Thyroid gland (tissue), 4 donors: ENCODE measurements around the gene NR6A1. TPM values are rescaled to one million over a fixed set of nuclear protein-coding genes. Genes with fewer than 3 reads are reported as not detected.

ENCODE experiments used
- DNase-seq, 2 donors: peaks; one replicate each; pipeline ENCODE4 v3.0.0-alpha.2; 2019
- H3K27ac ChIP-seq, 3 donors: fragments of 200-600 bp; sonication (generic); 1 replicate in 2 of 3; 2 replicates in 1 of 3; pipeline ENCODE4 v1.5.1; 2016 to 2019; ENCODE audit warnings: mild to moderate bottlenecking in 1 of 3, moderate library complexity in 1 of 3
- H3K27me3 ChIP-seq: fragments of 200-600 bp; sonication (generic); one replicate; pipeline ENCODE4 v1.5.1; 2019
- H3K36me3 ChIP-seq, 2 donors: fragments of 200-600 bp; sonication (generic); one replicate each; pipeline ENCODE4 v1.5.1; 2016 to 2019
- H3K4me1 ChIP-seq, 2 donors: fragments of 200-600 bp; sonication (generic); one replicate each; pipeline ENCODE4 v1.5.1; 2017 to 2019
- H3K4me3 ChIP-seq, 3 donors: fragments of 200-600 bp; sonication (generic); replicated peaks in 1 of 3; 1 replicate in 2 of 3; 2 replicates in 1 of 3; pipeline ENCODE4 v1.5.1; 2016; ENCODE audit warnings: mild to moderate bottlenecking in 1 of 3
- H3K9me3 ChIP-seq: fragments of 200-600 bp; sonication (generic); one replicate; pipeline ENCODE4 v1.5.1; 2017
- POLR2A ChIP-seq, 2 donors: fragments of 450-650 bp; IDR thresholded peaks; one replicate each; pipeline ENCODE4 v1.6.1; 2017; ENCODE audit warnings: antibody characterized with exemption in 2 of 2, mild to moderate bottlenecking in 2 of 2, moderate library complexity in 1 of 2
- WGBS, 2 donors: methylation state at CpG; one replicate each; pipeline ENCODE4 v1.1.5; 2017; 5-methylcytosine and 5-hydroxymethylcytosine counted together
- intact Hi-C: fragments of 100-400 bp; cut with DNase I; formaldehyde crosslinking; loops from one replicate; pipeline ENCODE4 v1.15.1; 2023
- total RNA-seq, 4 donors: library from RNA; depleted of rRNA; stranded (reverse); fragments of >200 nt; gene quantifications; one replicate each; pipeline ENCODE4 v1.2.3, GENCODE V29; 2016
- TF ChIP-seq, protein P1 (sequence below), 6 experiments: fragments of 200-600 bp in 3 of 6; fragments of 450-650 bp in 3 of 6; sonication (generic) in 3 of 6; IDR thresholded peaks; one replicate each; pipeline ENCODE4 v1.5.1; 2016 to 2019; ENCODE audit warnings: antibody characterized with exemption in 6 of 6, mild to moderate bottlenecking in 2 of 6, inconsistent platforms in 1 of 6, moderate library complexity in 1 of 6

Gene NR6A1
- total RNA-seq, 4 donors from 2014 or later: 15.3 to 25.0 (median 19.3) TPM

DNA sequence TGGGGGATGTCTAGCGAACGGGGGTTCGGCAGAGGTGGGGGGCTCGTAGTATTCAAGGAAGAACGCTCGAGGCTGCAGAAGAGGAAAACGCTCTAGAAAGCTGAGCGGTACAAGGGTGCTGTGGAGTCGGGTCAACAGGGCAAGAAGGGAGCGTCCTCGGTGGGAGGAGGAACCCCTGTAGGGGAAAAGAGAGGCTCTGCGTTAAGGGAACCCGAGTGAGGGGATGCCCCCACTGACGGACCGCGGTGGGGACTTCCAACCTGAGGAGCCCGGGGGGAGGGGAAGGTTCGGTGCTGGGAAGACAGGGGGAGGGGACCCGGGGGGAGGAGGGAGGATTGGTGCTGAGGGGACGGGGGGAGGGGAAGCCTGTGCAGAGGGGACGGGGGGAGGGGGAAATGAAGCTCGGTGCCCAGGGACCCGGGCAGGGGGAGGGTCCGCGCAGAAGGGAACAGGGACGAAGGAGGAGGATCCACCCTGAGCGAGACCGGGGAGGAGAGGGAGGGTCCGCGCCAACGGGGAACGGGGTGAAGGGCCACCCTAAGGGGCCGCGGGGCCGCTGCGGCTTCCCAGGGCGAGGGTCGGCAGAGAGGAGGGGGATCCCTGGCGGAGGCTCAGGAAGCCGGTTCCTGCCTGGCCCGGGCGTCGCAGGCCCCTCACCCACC, 621 bp downstream of the NR6A1 start:
- peak overlapping the region; percentile 46 to 72 (median 67) for H3K4me3 ChIP-seq
- H3K27me3 ChIP-seq: no peaks in the 10 kb centered on the region
- no peak for TF ChIP-seq POLR2A (IDR thresholded peaks at IDR 0.05)
- TF ChIP-seq, protein P1, sequence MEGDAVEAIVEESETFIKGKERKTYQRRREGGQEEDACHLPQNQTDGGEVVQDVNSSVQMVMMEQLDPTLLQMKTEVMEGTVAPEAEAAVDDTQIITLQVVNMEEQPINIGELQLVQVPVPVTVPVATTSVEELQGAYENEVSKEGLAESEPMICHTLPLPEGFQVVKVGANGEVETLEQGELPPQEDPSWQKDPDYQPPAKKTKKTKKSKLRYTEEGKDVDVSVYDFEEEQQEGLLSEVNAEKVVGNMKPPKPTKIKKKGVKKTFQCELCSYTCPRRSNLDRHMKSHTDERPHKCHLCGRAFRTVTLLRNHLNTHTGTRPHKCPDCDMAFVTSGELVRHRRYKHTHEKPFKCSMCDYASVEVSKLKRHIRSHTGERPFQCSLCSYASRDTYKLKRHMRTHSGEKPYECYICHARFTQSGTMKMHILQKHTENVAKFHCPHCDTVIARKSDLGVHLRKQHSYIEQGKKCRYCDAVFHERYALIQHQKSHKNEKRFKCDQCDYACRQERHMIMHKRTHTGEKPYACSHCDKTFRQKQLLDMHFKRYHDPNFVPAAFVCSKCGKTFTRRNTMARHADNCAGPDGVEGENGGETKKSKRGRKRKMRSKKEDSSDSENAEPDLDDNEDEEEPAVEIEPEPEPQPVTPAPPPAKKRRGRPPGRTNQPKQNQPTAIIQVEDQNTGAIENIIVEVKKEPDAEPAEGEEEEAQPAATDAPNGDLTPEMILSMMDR (IDR thresholded peaks at IDR 0.05): no peak
- WGBS, 2 donors: 1 to 2% methylated on average over 32 to 40 of the region's 43 CpGs
- peaks cover 23 to 34% of the 10 kb centered on the region in 2 donors for H3K4me1 ChIP-seq
- no peaks in the 10 kb centered on the region for H3K9me3 ChIP-seq
- no peaks in the 10 kb centered on the region for H3K36me3 ChIP-seq
- peak; percentile 68 to 75 for DNase-seq
- peak overlapping the region; percentile 73 to 91 (median 86) for H3K27ac ChIP-seq
- intact Hi-C loops: loop anchor here (10.0 kb wide), 1 partner anchor 474 kb away; the partner anchor contains the start of gene HSPA5

DNA sequence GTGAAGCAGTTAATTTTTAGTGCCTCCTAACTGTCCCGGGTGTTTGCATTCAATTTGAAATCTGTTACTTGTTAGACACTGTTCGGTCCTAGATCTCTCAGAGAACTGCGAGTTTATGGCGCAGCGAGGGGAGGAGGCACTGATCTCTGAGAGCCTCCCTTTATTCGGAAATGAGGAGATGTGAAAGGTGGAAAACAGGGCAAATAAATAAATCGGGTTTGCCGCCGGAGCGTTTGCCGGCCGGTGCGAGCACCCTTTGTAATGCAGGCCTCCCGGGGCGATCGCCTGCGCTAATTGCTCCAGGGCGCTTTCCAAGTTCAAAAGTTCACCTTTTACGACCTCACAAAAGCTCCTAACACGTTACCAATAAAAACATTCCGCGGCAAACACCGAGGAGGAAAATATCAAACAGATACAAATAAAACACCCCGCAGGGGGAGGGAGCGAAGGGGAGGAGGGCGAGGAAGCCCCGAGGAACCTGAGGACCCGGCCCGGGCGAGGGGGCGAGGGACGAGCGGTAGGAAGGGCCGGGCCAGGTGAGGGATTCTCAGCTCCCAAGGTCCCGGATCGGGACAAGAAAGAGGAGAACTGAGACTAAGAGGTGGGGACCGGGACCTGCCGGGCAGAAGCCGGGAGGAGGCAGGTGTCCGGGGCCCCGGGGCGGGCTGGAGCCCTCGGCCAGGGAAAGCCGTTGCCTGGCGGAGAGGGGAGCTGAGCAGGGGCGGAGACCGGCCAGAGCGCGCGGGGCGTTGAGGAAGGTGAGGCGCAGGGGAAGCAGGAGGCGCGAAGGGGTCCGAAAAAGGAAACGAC, 1.4 kb downstream of the NR6A1 start:
- 6 to 9% methylated on average over 56 of the region's 56 CpGs for WGBS, 2 donors
- peak; percentile 42 to 46 for DNase-seq
- H3K36me3 ChIP-seq: no peaks in the 10 kb centered on the region

GRCh38 chr9:124768750-124769548, 2.2 kb downstream of the NR6A1 start:
- no peak for DNase-seq
- no peaks in the 10 kb centered on the region for H3K9me3 ChIP-seq
- peak overlapping the region; percentile 73 to 91 (median 86) for H3K27ac ChIP-seq
- WGBS, 2 donors: 45% methylated on average over 11 of the region's 11 CpGs
- no peak for TF ChIP-seq POLR2A (IDR thresholded peaks at IDR 0.05)
- TF ChIP-seq, protein P1 (IDR thresholded peaks at IDR 0.05): no peak
- intact Hi-C loops: no loop called here
- no peaks in the 10 kb centered on the region for H3K27me3 ChIP-seq
- peak overlapping the region; percentile 0 to 72 (median 67) for H3K4me3 ChIP-seq
- peaks cover 34 to 38% of the 10 kb centered on the region in 2 donors for H3K4me1 ChIP-seq
- H3K36me3 ChIP-seq: no peaks in the 10 kb centered on the region

More for the DNA sequence above, 1.4 kb downstream of the NR6A1 start:
- intact Hi-C loops: loop anchor here (10.0 kb wide), 1 partner anchor 475 kb away; the partner anchor contains the start of gene HSPA5
- no peaks in the 10 kb centered on the region for H3K27me3 ChIP-seq
- peak overlapping the region; percentile 73 to 91 (median 86) for H3K27ac ChIP-seq
- H3K9me3 ChIP-seq: no peaks in the 10 kb centered on the region
- peaks cover 30 to 35% of the 10 kb centered on the region in 2 donors for H3K4me1 ChIP-seq
- peak overlapping the region; percentile 0 to 72 (median 67) for H3K4me3 ChIP-seq
- TF ChIP-seq POLR2A (IDR thresholded peaks at IDR 0.05): peak in 1 of 2 donors; percentile 6
- TF ChIP-seq, protein P1 (IDR thresholded peaks at IDR 0.05): no peak

- no peak for TF ChIP-seq POLR2A (IDR thresholded peaks at IDR 0.05)
- TF ChIP-seq, protein P1 (IDR thresholded peaks at IDR 0.05): no peak
- H3K36me3 ChIP-seq: no peaks in the 10 kb centered on the region
- no peak for DNase-seq
- intact Hi-C loops: no loop called here
- peaks cover 37 to 40% of the 10 kb centered on the region in 2 donors for H3K4me1 ChIP-seq
- H3K4me3 ChIP-seq: no peak overlapping the region
- WGBS, 2 donors: 43 to 47% methylated on average over 3 of the region's 3 CpGs
- no peaks in the 10 kb centered on the region for H3K9me3 ChIP-seq
- peak overlapping the region in 2 of 3 donors; percentile 31 to 32 for H3K27ac ChIP-seq
- no peaks in the 10 kb centered on the region for H3K27me3 ChIP-seq
These were observed 2.8 kb downstream of the NR6A1 start for GRCh38 chr9:124768334-124768733.
